GM21367 (cell line): ENCODE results near the gene RNU11.
A peak's percentile ranks its signal among the peaks of the same experiment; 100 is the strongest.
"Not testable (repeated sequence)": the region's sequence is repeated elsewhere in the genome, so short reads cannot be mapped to it uniquely, and the experiment has no call there.

Experiments used
- ATAC-seq: cut with Tn5 transposase; IDR thresholded peaks from one replicate; pipeline ENCODE4 v1.9.1; 2021; ENCODE audit not compliant: unreplicated experiment

Gene RNU11

GRCh38 chr1:28656335-28656734, 7.9 kb downstream of the RNU11 start:
- no peak for ATAC-seq

- ATAC-seq = no peak
Observed at GRCh38 chr1:28663871-28664470, 15.6 kb downstream of the RNU11 start.

- no peak for ATAC-seq
Observed at GRCh38 chr1:28666806-28667205, 18.4 kb downstream of the RNU11 start.

- peak; percentile 66 for ATAC-seq
Observed at GRCh38 chr1:28668191-28668955, 20.0 kb downstream of the RNU11 start, which contains the start of gene GMEB1. GMEB1 (plus strand) TSS chr1:28668784; CDS start chr1:28683613, 14,829 bp downstream.

GRCh38 chr1:28668956-28669723, 20.7 kb downstream of the RNU11 start:
- peak; percentile 34 for ATAC-seq

GRCh38 chr1:28671254-28671780, 22.9 kb downstream of the RNU11 start:
- no peak for ATAC-seq

- not testable (repeated sequence) for ATAC-seq
Observed at GRCh38 chr1:28672971-28673370, 24.6 kb downstream of the RNU11 start.

- no peak for ATAC-seq
Observed at GRCh38 chr1:28675924-28676257, 27.5 kb downstream of the RNU11 start.

GRCh38 chr1:28680151-28680550, 31.8 kb downstream of the RNU11 start:
- ATAC-seq = no peak

- ATAC-seq = no peak
Observed at GRCh38 chr1:28682840-28683239, 34.4 kb downstream of the RNU11 start.

- no peak for ATAC-seq
Observed at GRCh38 chr1:28684937-28685336, 36.5 kb downstream of the RNU11 start.

GRCh38 chr1:28691627-28692026, 43.2 kb downstream of the RNU11 start:
- not testable (repeated sequence) for ATAC-seq
